Epithelial cell of prostate (primary cell): Measurements from ENCODE around the gene CPNE2.
"Not testable (repeated sequence)": the region's sequence is repeated elsewhere in the genome, so short reads cannot be mapped to it uniquely, and the experiment has no call there.

Experiments used
- DNase-seq: peaks from one replicate; pipeline ENCODE4 v3.0.0-alpha.2; 2011; ENCODE audit warnings: low read depth, low spot score
- H3K27ac ChIP-seq: fragments of 450-650 bp; 2 replicates; pipeline ENCODE4 v1.5.1; 2017; ENCODE audit warnings: mild to moderate bottlenecking

The CPNE2 gene

GRCh38 chr16:57187902-57188710, 95.7 kb downstream of the CPNE2 start:
- H3K27ac ChIP-seq, result peak overlapping the region; percentile 93
- DNase-seq, result not testable (repeated sequence)

DNA sequence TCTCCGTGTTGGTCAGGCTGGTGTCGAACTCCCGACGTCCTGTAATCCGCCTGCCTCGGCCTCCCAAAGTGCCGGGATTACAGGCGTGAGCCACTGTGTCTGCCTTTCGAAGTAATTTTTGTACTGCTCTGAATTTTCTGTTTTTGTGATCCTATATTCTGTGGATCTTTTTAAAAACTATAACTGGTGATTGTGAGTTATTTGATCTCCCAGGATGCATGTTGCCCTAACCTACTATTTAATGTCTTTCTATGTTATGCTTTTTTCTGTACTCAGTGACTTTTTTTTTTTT, 96.3 kb downstream of the CPNE2 start:
- DNase-seq, result no peak
- H3K27ac ChIP-seq, result peak overlapping the region; percentile 93

GRCh38 chr16:57189527-57189926, 97.1 kb downstream of the CPNE2 start:
- H3K27ac ChIP-seq, DNase-seq: not testable (repeated sequence)

DNA sequence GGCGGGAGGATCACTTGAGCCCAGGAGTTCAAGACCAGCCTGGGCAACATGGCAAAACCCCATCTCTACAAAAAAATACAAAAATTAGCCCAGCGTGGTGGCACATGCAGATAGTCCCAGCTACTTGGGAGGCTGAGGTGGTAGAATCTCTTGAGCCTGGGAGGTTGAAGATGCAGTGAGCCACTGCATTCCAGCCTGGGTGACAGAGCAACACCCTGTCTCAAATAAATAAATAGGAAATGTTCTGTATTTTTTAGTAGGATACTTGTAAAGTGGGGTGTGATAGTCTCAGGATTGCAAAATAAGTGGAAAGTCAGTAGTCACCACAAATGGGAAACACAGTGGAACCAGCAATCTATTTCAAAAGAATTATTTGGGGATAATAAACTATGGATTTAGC, 97.8 kb downstream of the CPNE2 start:
- peak overlapping the region; percentile 81 for H3K27ac ChIP-seq

DNA sequence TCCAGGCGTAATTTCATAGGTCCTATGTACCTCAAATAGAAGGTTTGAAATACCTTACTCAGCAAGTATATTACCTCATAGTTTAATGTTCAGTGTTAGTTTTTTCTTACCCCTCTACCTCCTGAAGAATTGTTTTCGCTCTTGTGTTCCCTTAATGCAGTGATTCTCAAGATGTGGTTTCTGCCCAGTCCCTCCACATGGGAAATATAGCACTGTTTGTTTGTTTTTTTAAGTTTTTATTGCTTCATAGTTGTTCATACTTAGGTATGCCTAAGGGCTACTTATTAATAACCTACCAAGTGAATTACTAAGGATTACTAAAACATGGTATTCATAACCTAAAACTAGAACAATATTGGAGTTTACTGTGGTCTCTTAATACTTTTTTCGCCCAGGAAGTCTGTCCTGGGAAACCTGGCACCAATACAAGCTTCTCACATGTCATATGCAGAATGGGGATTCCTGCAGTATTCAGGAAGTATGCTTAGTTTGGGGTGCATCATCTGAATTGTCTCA, 98.7 kb downstream of the CPNE2 start:
- peak overlapping the region; percentile 81 for H3K27ac ChIP-seq
- DNase-seq, result no peak

More for the DNA sequence above, 97.8 kb downstream of the CPNE2 start:
- no peak for DNase-seq

- DNase-seq, result no peak
- peak overlapping the region; percentile 81 for H3K27ac ChIP-seq
These were observed 99.8 kb downstream of the CPNE2 start for GRCh38 chr16:57192146-57192545.

GRCh38 chr16:57192720-57193486, 100.5 kb downstream of the CPNE2 start:
- no peak for DNase-seq

DNA sequence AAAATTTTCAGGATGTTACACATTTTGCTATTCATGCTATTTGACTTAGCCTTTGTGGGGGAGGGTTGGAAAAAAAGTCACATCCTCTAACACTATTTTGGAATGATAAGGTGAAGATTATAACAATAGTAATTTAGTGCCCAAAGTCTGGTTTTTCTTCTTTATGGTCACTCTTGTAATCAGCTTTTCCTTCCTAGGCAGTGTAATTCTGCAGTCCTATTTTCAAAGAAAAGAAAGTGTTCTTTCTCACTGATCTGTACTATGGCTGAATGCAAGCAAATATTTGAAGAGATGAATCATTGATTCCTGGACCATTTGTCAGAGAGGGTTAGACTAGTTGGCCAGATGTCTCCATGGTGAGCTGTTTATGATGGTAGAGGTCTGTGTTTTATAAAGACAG, 102.1 kb downstream of the CPNE2 start:
- DNase-seq, result peak; percentile 33
- H3K27ac ChIP-seq, result peak overlapping the region; percentile 81

More at GRCh38 chr16:57192720-57193486, 100.5 kb downstream of the CPNE2 start:
- H3K27ac ChIP-seq, result peak overlapping the region; percentile 81

- no peak for DNase-seq
- H3K27ac ChIP-seq, result no peak overlapping the region
These were observed 103.9 kb downstream of the CPNE2 start for GRCh38 chr16:57196286-57196685.

DNA sequence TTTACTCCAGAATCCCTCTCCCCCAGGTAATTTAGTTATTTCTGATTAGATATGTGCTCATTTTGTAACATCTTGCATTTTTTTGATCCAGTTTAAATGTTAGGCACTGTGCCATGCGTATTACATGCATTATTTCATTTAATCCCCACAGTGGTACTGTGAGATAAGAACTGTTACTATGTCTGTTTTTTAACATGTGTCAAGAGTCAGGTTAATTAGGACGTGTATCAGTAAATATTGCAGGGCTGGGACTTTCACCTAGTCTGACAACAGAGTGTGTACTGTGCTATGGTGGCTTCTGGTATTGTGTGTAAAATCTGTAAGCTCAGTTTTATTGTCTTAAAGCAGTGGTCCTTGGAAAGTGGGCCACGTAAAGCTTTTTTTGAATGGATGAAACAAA, 104.4 kb downstream of the CPNE2 start:
- no peak overlapping the region for H3K27ac ChIP-seq

More for the DNA sequence above, 104.4 kb downstream of the CPNE2 start:
- DNase-seq, result no peak
